H9 (cell line): ENCODE measurements around the gene VPS45. TPM values are rescaled to one million over a fixed set of nuclear protein-coding genes. Genes with fewer than 3 reads are reported as not detected.

Source experiments
- DNase-seq: peaks from one replicate; pipeline ENCODE4 v3.0.0-alpha.2; 2017
- H2AFZ ChIP-seq: one replicate; pipeline ENCODE4 v1.6.1; 2013; ENCODE audit warnings: mild to moderate bottlenecking, low read length, control low read depth, moderate library complexity
- H2AK5ac ChIP-seq: 2 replicates; pipeline ENCODE4 v1.6.1; 2013; ENCODE audit warnings: low read length, control low read depth, mixed read lengths; ENCODE audit not compliant: insufficient read length
- H2BK120ac ChIP-seq: one replicate; pipeline ENCODE4 v1.6.1; 2013; ENCODE audit warnings: low read depth, mild to moderate bottlenecking, low read length, control low read depth, inconsistent platforms; ENCODE audit not compliant: poor library complexity, severe bottlenecking
- H2BK12ac ChIP-seq: 2 replicates; pipeline ENCODE4 v1.6.1; 2013; ENCODE audit warnings: low read length, control low read depth, mixed read lengths, low read depth; ENCODE audit not compliant: insufficient read length
- H2BK15ac ChIP-seq: 2 replicates; pipeline ENCODE4 v1.6.1; 2013; ENCODE audit warnings: low read depth, low read length, control low read depth
- H2BK20ac ChIP-seq: one replicate; pipeline ENCODE4 v1.6.1; 2013; ENCODE audit warnings: low read depth, mild to moderate bottlenecking, low read length, control low read depth, inconsistent platforms; ENCODE audit not compliant: poor library complexity, severe bottlenecking
- H2BK5ac ChIP-seq: 2 replicates; pipeline ENCODE4 v1.6.1; 2013; ENCODE audit warnings: low read length, control low read depth, mixed read lengths; ENCODE audit not compliant: insufficient read length
- H3K14ac ChIP-seq: 2 replicates; pipeline ENCODE4 v1.6.1; 2013; ENCODE audit warnings: low read length, control low read depth; ENCODE audit not compliant: insufficient read depth
- H3K18ac ChIP-seq: 2 replicates; pipeline ENCODE4 v1.6.1; 2013; ENCODE audit warnings: low read depth, mild to moderate bottlenecking, mixed read lengths, low read length, control low read depth; ENCODE audit not compliant: insufficient read length
- H3K23ac ChIP-seq: 2 replicates; pipeline ENCODE4 v1.6.1; 2013; ENCODE audit warnings: low read length, control low read depth, mixed read lengths, low read depth; ENCODE audit not compliant: insufficient read length
- H3K23me2 ChIP-seq: 2 replicates; pipeline ENCODE4 v1.6.1; 2013; ENCODE audit warnings: low read depth, mild to moderate bottlenecking, mixed read lengths, low read length, control low read depth; ENCODE audit not compliant: insufficient read length, poor library complexity, severe bottlenecking
- H3K27ac ChIP-seq: 2 replicates; pipeline ENCODE4 v1.5.1; 2013; ENCODE audit warnings: low read length, control low read depth, mixed read lengths, low read depth; ENCODE audit not compliant: insufficient read length
- H3K27me3 ChIP-seq: 2 replicates; pipeline ENCODE4 v1.6.1; 2013; ENCODE audit warnings: low read length, control low read depth, inconsistent platforms; ENCODE audit not compliant: insufficient read depth
- H3K4ac ChIP-seq: 2 replicates; pipeline ENCODE4 v1.6.1; 2013; ENCODE audit warnings: low read depth, mild to moderate bottlenecking, control low read depth, inconsistent platforms, low read length, moderate library complexity
- H3K4me1 ChIP-seq: 2 replicates; pipeline ENCODE4 v1.6.1; 2013; ENCODE audit warnings: low read length, control low read depth, inconsistent platforms; ENCODE audit not compliant: insufficient read depth
- H3K4me2 ChIP-seq: 2 replicates; pipeline ENCODE4 v1.6.1; 2013; ENCODE audit warnings: low read length, control low read depth, mixed read lengths; ENCODE audit not compliant: insufficient read length, insufficient read depth
- H3K56ac ChIP-seq: 2 replicates; pipeline ENCODE4 v1.6.1; 2013; ENCODE audit warnings: low read depth, mild to moderate bottlenecking, mixed read lengths, low read length, control low read depth; ENCODE audit not compliant: insufficient read length
- H3K79me1 ChIP-seq: 2 replicates; pipeline ENCODE4 v1.6.1; 2013; ENCODE audit warnings: low read depth, mild to moderate bottlenecking, moderate library complexity, low read length, control low read depth, inconsistent platforms; ENCODE audit not compliant: insufficient read depth, poor library complexity, severe bottlenecking
- H3K79me2 ChIP-seq: 2 replicates; pipeline ENCODE4 v1.6.1; 2013; ENCODE audit warnings: low read length, control low read depth, inconsistent platforms; ENCODE audit not compliant: insufficient read depth
- H3K9ac ChIP-seq: 2 replicates; pipeline ENCODE4 v1.6.1; 2013; ENCODE audit warnings: low read length, control low read depth, mixed read lengths; ENCODE audit not compliant: insufficient read length; ENCODE audit errors: extremely low read depth
- H3K9me3 ChIP-seq: one replicate; pipeline ENCODE4 v1.6.1; 2013; ENCODE audit warnings: low read depth, low read length, inconsistent platforms; ENCODE audit not compliant: control insufficient read depth
- H3T11ph ChIP-seq: one replicate; pipeline ENCODE4 v1.6.1; 2013; ENCODE audit warnings: mild to moderate bottlenecking, low read length, control low read depth, inconsistent platforms
- H4K20me1 ChIP-seq: one replicate; pipeline ENCODE4 v1.6.1; 2013; ENCODE audit not compliant: control insufficient read depth, insufficient read length, insufficient read depth
- H4K5ac ChIP-seq: 2 replicates; pipeline ENCODE4 v1.6.1; 2013; ENCODE audit warnings: low read depth, mild to moderate bottlenecking, mixed read lengths, low read length, control low read depth; ENCODE audit not compliant: insufficient read length
- H4K8ac ChIP-seq: replicated peaks from 2 replicates; pipeline ENCODE4 v1.6.1; 2013; ENCODE audit warnings: low read length, control low read depth, mixed read lengths, low read depth; ENCODE audit not compliant: insufficient read length
- H4K91ac ChIP-seq: 2 replicates; pipeline ENCODE4 v1.6.1; 2013; ENCODE audit warnings: low read depth, mild to moderate bottlenecking, moderate library complexity, mixed read lengths, low read length, control low read depth; ENCODE audit not compliant: insufficient read length
- H3K27ac Mint-ChIP-seq, 3 experiments: 2 replicates in 2 of 3; 3 replicates in 1 of 3; pipeline ENCODE4 v1.8.0; 2020 to 2021; ENCODE audit warnings: mixed read lengths in 3 of 3, mild to moderate bottlenecking in 1 of 3, moderate library complexity in 1 of 3
- H3K27me3 Mint-ChIP-seq: 2 replicates; pipeline ENCODE4 v1.8.0; 2021; ENCODE audit warnings: low read depth, mild to moderate bottlenecking, moderate library complexity, mixed read lengths
- H3K36me3 Mint-ChIP-seq, 3 experiments: 2 replicates in 2 of 3; 3 replicates in 1 of 3; pipeline ENCODE4 v1.8.0; 2020 to 2021; ENCODE audit warnings: low read depth in 3 of 3, mixed read lengths in 3 of 3; ENCODE audit not compliant: insufficient read depth in 1 of 3
- H3K4me1 Mint-ChIP-seq, 2 experiments: 2 replicates each; pipeline ENCODE4 v1.8.0; 2020; ENCODE audit warnings: mixed read lengths in 2 of 2
- H3K4me3 Mint-ChIP-seq, 2 experiments: 2 replicates in 1 of 2; 3 replicates in 1 of 2; pipeline ENCODE4 v1.8.0; 2020 to 2021; ENCODE audit warnings: mild to moderate bottlenecking in 2 of 2, mixed read lengths in 2 of 2, moderate library complexity in 1 of 2
- H3K9me3 Mint-ChIP-seq, 2 experiments: 2 replicates in 1 of 2; 3 replicates in 1 of 2; pipeline ENCODE4 v1.8.0; 2020; ENCODE audit warnings: mild to moderate bottlenecking in 2 of 2, mixed read lengths in 2 of 2, moderate library complexity in 1 of 2
- CTCF ChIP-seq: fragments of 200-600 bp; sonication (generic); conservative IDR thresholded peaks from 3 replicates; pipeline ENCODE4 v1.8.0; 2021; ENCODE audit warnings: antibody characterized with exemption, mild to moderate bottlenecking
- total RNA-seq: library from RNA; stranded (reverse); gene quantifications from 2 replicates; pipeline ENCODE4 v1.2.1, GENCODE V29; 2021

The VPS45 gene
- total RNA-seq, 1 experiment from 2014 or later = 31.8 TPM

- Histone ChIP-seq H3K56ac (no peak overlapping the region), H3K4me2 (no peak overlapping the region), H3K27me3 (no peaks in the 10 kb centered on the region), H2BK5ac (no peak overlapping the region), H3K4me1 (no peaks in the 10 kb centered on the region), H3K27ac (no peak overlapping the region), H2AFZ (no peak overlapping the region), H2BK20ac (no peak overlapping the region), H2BK120ac (no peak overlapping the region), H2BK12ac (no peak overlapping the region), H4K5ac (no peak overlapping the region), H4K91ac (no peak overlapping the region), H3K23ac (no peak overlapping the region), H3K9me3 (no peaks in the 10 kb centered on the region), H3K79me1 (no peaks in the 10 kb centered on the region), H2AK5ac (no peak overlapping the region), H3K9ac (no peak overlapping the region), H3K23me2 (no peaks in the 10 kb centered on the region), H3K18ac (no peak overlapping the region), H4K8ac (no peak overlapping the region), H2BK15ac (no peak overlapping the region), H3T11ph (no peak overlapping the region), H3K79me2 (no peaks in the 10 kb centered on the region), H3K14ac (no peak overlapping the region), H4K20me1 (no peaks in the 10 kb centered on the region), H3K4ac (no peak overlapping the region)
- no peak for DNase-seq
- Mint-ChIP-seq H3K9me3 (no peaks in the 10 kb centered on the region), H3K27me3 (no peaks in the 10 kb centered on the region), H3K4me3 (no peak overlapping the region), H3K4me1 (no peaks in the 10 kb centered on the region), H3K36me3 (no peaks in the 10 kb centered on the region), H3K27ac (no peak overlapping the region)
- TF ChIP-seq CTCF = no peak
These were observed 33.2 kb upstream of the VPS45 start for GRCh38 chr1:150034336-150034735.
